Measurements from ENCODE around the gene LEAP2.
"Not testable (repeated sequence)": the region's sequence is repeated elsewhere in the genome, so short reads cannot be mapped to it uniquely, and the experiment has no call there.

Gene LEAP2

DNA sequence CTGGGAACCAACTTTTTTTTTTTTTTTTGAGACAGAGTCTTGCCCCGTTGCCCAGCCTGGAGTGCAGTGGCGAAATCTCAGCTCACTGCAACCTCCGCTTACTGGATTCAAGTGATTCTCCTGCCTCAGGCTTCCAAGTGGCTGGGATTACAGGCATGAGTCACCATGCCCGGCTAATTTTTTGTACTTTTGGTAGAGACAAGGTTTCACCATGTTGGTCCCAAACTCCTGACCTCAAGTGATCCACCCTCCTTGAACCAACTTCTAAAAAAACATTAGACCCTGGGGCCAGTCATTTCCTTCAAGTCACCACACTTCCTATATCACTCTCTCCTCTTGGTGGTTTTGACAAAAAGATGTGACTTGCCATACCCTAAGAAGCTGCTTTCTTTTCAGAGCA is 32.2 kb upstream of the LEAP2 start:
- no peak for DNase-seq

DNA sequence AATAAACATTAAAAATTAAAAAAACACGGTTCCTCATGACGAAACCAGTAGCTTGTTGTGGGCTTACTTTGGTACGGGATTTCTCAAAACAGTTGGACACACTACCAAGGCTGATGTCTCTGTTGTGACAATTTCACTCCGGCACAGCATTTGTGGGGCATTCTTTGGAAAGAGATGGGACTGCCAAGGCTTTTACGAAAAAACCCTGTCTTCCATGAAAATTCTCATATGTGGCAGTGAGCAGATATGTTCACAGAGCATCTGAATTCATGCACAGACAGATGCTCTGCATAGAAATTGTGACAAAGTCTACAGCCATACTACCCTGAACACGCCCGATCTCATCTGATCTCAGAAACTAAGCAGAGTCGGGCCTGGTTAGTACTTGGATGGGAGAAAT is 25.2 kb upstream of the LEAP2 start:
- no peak for DNase-seq

DNA sequence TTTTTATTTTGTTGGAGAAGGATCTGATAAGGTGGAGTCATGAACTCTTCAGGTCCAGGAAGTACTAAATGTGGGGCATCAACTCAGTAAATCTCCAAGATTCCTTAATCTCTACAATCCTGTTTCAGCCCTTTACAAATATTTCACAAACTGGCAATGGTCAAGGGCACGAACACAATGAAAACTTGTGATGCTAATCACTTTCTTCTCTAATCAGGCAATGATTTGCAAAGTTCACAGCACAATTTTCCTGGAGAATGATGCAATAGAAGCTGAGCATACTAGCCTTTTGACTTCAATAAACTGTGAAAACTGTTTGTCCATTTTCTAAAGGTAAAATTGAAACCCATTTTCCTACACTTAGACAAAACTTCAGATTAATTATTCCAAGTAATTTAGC is 24.1 kb upstream of the LEAP2 start:
- no peak for DNase-seq

DNA sequence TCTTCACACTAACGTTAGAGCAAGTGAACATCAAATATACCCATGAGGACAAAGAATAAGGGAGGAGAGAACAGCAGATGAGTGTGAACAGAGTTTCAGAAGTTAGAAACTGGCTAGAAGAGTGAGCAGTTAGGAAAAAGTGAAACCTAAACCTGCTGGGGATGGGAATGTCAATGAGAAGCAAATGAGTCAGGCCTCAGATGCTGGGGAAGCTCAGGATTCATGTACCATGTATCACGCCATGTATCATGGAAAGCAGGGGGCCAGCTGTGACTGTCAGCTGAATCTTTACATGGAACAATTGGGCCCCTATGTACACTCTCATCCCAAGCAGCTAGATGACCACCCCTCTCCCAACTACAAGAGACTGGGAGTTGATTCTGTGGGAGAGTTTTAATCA is 23.4 kb upstream of the LEAP2 start:
- DNase-seq = no peak

DNA sequence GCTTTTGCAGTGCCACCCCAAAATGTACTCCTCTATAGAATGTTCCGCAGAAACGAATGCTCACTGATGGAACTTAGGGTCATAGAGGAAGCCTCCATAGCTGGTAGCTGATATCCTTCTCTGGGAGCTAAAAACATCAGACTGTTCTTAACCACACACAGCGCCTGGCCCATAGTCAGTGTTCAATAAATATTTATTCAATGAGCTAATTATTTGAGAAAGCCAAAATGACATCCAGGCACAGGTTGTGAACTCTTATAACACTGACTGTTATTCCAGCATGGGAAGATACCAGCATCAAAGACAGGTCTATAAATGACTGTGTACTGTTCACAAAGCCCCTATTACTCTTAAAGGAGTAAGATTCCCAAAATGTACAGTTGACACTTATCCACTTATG is 20.1 kb upstream of the LEAP2 start:
- no peak for DNase-seq

DNA sequence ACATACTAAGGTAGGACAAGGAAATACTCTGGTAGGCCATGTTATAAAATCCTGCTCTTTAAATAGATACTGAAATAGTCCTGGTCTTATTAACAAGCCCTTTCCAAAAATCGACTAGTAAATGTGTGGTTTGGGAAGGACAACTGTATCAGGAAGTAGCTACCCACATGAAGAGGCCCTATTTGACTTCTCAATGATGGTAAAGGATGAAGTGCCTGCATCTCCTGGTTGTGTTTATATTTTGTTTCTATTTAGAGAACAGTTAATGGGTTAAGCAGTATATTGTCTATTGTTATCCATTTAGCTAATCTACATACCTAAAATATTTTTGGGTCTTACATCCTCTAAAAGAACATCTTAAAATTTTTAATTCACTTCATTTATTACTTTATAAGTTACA is 19.7 kb upstream of the LEAP2 start:
- DNase-seq = no peak

DNA sequence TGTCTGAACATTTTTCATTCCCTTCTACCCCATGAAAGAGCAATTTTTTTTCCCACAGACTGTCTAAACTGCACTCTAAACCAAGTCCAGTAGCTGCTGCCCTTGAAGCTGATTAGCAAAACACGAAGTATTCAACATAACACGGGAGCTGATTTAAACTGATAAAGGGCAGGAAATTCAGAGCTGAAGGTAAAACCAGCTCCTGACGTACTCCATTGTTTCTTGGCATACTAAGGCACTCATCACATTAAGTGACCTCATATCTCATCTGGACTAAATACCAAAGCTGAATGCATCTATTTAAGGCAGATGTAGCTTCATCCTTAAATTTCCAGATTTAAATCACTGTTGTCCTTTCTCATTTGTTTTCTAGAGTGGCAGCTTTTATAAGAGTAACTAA is 19.2 kb upstream of the LEAP2 start:
- no peak for DNase-seq

DNA sequence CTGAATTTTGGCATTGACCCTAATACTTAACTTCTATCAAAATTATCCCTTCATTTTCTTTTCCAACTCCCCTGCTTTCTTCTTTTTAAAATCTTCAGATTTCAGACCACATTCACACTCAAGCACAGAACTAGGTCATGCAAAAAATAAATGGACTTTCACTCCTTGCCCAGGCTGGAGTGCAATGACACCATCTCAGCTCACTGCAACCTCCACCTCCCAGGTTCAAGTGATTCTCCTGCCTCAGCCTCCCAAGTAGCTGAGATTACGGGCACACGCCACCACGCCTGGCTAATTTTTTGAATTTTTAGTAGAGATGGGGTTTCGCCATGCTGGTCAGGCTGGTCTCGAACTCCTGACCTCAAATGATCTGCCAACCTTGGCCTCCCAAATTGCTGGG is 18.5 kb upstream of the LEAP2 start:
- not testable (repeated sequence) for DNase-seq

DNA sequence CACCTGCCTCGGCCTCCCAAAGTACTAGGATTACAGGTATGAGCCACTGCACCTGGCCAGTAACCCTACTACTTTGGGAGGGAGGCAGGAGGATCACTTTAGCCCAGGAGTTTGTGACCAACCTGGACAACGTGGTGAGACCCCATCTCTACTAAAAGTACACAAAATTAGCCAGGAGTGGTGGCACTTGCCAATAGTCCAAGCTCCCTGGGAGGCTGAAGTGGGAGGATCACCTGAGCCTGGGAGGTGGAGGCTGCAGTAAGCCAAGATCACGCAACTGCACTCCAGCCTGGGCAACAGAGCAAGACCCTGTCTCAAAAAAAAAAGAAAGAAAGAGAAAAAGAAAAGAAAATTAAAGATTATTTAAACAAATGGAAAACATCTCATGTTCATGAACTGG is 17.5 kb upstream of the LEAP2 start:
- no peak for DNase-seq

DNA sequence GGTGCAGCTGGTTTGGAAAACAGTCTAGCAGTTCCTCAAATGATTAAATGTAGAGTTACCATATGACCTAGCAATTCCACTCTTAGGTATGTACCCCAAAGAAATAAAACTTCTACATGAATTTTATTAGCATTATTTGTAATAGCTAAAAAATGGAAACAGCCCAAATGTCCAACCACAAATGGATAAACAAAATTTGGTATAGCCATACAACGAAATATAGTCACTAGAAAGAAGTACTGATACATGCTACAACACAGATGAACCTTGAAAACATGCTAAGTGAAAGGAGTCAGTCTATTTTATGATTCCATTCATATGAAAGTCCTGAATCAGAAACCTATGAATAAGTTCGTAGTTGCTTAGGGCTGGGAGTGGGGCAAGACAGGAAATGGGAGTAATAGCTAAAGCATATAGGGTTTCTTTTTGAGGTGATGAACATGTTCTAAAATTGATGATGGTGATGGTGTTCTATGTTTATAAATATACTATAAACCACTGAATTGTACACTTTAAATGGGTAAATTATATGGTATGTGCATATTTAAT is 13.5 kb upstream of the LEAP2 start:
- DNase-seq = no peak

DNA sequence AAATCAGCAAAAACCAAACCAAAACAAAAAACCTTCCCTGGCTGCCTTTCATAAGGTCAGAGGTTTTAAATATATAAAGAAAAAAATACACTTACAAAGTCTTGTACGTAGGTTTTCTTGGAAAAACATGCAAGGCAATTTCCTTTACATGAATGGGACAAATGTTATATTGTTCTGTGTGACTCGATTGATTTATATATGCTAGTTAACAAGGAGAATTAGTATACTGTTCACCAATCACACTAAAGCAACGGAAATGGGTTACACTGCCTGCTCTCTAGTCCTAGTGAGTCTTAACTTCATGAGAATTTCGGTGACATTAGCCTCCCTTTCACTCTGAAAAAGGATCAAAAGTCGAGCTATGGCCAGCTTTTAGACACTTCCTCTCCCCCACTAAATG is 12.7 kb upstream of the LEAP2 start:
- DNase-seq = no peak

DNA sequence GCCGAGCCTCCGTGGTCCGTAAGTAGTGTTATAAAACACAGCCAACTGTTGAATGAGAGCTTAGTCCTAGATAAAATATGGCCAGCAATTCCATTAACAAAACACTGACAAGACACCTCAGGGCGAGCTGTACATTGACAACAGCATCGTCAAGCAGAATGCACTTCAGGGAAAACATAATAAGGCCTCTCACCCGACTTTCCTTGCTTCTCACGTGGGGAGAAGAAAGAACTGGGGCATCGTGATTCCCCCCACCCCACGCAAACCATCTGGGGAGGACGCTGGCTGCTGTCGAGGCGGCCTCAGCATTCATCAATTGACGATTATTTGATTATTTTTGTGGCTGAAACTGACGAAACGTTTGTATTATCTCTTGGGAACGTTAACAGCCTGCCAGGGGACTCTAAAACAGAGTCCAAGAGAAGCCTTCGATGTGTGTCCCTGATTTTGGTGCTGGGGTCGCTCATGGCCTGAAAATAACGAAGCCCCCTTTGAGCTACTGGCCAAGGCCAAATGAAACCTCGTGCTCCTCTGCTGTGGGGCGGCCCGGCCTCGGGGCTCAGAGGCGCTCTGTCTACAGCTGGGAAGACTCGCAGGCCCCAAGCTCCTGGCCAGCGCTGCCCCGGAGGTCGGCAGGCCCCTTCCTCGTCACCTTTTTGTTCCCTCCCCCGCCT is 7.7 kb upstream of the LEAP2 start:
- DNase-seq = no peak

DNA sequence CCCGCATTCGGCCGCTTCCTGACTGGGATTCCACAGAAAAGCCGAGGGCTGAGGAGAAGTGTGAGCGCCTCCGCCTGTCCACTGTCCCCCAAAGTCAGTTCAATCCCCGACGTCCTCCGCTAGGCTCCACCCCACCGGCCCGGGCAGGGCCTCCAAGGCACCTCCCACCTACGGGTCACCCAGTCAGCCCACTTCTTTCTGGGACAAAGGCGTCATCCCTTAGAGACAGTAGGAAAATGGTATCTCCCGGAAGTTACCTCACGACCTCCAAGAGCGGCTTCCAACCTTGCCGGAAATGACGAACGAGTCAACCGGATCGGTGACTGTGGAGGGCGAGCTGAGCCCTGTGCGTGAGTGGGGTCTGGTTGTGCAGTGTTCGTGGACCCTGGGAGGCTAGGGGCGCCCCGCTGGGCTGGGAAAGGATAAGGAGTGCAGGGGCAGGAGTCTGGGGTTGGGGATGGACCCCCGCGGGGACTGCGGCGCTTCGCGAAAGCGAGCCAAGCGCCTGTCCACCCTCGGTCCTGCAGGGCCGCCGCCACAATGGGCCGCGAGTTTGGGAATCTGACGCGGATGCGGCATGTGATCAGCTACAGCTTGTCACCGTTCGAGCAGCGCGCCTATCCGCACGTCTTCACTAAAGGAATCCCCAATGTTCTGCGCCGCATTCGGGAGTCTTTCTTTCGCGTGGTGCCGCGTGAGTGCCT is 7.0 kb upstream of the LEAP2 start, which contains the start of the genes GDF9 and UQCRQ:
TSS of gene GDF9 (minus strand) at position 128 of the 704 bp plus-strand sequence. CDS start 1,936 bp downstream, outside the sequence.
TSS of gene UQCRQ (plus strand) at position 301 of the 704 bp plus-strand sequence. CDS start at position 541, 240 bp downstream.
- DNase-seq = peak; percentile 90

DNA sequence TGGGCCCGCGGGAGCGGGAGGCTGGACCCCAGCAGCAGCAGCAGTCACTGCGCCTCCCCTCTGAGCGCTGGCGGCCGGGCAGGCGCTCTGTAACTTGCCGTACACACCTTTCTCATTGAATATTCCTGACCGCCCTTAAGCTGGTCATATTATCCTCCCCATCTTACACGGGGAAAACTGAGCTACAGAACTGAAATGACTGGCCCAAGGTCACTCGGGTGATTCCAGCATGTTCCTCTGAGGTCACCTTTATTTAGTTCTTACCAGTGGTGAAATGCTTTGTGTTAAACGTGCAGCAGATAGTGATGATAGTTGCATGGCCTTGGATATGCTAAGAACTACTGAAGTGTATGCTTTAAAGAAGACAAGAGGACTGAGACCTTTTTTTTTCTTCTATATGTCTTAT is 6.4 kb upstream of the LEAP2 start:
- no peak for DNase-seq

DNA sequence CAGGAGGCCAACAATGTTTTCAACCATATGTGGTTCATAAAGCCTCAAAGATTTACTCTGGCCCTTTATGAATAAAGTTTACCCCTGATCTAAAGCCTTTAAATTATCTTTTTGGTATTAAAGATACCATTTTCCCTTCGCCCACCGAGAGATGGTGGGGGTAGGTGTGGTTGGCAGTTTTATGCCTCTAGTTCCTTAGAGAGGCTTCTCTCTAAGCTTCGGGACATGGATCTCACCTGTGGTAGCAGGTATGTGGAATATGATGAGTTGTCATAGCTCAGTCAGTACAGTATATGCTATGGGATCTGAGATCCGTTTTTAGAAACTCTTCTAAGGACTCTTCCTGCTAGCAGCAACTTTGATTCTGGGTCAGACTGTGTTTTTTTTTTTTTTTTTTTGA is 4.7 kb upstream of the LEAP2 start:
- no peak for DNase-seq

DNA sequence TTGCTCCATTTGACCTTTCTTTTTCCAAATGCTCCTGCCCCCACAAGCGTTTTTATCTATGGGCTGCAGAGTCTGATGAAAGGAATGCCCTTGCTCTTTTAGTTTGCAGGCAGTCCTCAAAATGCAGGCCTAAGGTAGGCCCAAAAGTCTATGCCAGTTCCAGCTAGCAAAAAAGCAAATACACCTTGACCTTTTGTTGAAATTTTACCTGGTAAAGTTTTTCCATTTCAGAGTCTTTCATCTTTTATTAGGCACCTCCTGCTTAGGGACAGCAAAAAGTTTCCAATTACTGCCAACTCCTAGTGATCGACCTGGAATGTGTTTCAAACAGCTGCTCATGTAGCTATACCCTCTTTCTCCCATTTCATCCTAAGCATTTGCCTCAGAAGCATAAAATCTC is 2.7 kb upstream of the LEAP2 start:
- DNase-seq = no peak

DNA sequence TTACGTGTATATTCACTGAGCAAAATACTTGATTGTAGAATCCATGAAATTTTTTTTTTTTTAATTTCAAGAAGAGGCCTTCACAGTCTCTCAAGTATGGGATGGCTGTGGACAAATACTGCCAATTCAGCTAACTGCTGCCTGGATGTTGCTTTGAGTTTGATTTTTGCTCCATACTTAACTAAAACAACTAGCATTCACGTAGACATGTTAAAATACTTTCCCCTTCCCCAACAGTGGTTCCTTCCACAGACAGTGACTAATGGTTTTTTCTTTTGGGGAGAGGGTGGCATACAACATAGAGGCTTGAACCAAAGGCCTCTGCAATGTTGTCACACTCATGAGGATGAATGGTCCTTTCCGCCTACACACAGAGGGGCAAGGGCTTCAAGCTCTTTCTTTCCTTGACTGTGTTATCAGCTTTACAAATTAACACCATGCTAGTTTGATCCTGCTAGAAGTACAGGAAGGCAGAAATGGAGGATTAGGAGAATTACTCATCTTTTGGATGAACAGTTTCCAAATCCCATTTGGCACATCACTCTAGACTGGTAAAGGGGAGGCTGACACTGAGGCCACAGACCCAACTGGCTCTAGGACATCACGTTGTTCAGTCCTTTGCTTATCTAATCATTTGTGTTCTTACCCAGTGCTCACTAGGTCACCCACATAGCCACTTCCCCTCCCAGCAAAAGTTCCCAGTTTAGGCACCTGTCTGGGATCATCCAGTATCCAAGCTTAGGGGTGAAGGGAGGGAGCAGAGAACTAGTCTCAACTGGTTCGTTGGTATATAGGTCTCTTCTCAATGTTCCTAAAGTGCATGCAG is 1.8 kb upstream of the LEAP2 start:
- no peak for DNase-seq

DNA sequence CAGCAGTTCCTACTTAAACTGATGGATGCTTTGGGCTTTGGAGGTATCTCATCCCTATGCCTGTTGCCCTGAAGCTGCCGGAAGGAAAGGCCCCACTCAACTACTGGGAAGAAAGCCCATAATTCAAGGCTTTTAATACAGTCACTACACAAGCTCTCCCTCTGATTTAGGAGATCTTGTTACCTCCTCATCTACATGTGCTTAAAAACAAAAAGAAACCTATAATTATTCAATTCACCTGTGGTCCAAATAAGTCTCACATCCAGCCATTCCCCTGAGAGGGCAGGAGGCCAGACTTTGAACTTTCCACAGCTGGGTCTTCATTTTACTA is 715 bp upstream of the LEAP2 start:
- no peak for DNase-seq

DNA sequence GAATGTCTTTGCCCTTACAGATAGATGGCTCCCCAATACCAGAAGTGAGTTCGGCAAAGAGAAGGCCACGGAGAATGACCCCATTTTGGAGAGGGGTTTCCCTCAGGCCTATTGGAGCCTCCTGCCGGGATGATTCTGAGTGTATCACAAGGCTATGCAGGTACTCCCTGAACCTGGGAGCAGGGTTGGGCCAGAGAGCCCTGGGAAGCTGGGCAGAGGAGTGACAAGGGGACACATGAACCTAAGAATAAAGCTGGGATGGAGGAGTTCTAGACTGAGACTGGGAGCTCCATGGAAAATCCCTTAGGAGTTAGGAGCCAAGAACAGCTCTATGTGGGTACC is 433 bp downstream of the LEAP2 start:
- no peak for DNase-seq

DNA sequence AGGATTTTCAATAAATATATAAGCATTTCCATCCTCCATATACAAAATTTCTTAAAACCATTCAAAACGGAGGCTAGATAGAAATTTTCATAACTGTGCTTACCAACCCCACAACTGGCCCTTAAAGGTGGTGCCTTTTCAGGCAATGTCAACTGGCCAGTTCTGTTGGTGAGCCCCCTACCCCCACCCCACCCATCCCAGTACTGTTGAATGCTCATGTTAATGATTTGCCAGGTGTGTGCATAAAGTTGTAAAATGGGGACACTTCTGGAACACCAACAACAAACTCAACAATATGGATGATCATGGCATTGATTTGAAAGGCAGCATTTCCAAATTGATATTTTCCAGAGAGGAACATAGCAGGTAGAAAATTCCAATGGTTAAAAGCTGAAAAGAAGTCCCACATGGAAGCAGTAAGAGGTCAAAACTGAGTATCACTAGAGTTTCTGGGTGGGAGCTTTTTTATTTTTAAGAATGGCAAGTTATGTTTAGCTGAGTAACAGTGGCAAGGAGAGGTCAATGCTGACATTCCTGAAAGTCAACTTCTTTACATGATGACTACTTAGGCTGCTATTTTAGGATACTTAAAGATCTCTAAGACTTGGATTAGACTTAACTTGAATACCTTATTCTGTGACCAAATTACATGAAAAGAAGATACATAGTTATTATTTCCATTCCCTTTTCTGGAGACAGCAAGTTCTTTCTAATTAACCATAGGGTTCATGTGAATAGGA is 2.7 kb downstream of the LEAP2 start:
- DNase-seq = no peak

DNA sequence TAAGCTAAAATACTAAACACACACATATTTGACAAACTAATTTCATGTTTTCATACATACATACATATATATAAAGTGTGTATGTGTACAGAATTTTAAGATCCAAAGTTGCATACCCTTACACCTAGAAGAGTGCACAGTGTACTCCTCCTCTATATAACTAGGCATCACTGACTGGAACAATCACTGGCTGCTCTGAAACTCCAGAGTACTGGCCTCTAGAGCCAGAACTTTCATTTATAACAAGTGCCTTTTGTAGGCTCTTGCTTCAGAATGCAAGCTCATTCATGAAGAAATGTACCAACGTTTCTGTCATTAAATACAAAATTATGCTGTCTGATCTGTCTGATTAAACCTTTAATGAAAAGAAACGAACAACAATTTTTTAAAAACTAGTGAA is 4.0 kb downstream of the LEAP2 start:
- DNase-seq = no peak

DNA sequence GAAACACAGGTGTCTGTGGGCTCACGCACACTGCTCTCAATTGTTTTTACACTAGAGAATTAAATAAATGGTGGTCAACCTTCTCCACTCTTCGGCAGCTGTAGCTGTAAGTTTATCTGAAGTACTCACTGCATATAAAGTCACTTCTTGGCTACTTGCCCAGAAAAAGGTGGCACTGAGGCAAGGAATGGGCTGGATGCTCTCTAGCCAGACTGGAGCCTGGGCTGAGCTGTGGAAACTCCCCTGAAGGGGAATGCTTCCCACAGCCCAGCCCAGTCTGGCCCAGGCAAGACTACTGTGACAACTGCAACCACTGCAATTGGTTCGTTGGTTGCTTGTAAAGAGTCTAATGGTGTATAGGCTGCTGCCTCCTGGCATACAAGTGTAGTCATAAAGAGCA is 4.5 kb downstream of the LEAP2 start:
- peak; percentile 33 for DNase-seq

DNA sequence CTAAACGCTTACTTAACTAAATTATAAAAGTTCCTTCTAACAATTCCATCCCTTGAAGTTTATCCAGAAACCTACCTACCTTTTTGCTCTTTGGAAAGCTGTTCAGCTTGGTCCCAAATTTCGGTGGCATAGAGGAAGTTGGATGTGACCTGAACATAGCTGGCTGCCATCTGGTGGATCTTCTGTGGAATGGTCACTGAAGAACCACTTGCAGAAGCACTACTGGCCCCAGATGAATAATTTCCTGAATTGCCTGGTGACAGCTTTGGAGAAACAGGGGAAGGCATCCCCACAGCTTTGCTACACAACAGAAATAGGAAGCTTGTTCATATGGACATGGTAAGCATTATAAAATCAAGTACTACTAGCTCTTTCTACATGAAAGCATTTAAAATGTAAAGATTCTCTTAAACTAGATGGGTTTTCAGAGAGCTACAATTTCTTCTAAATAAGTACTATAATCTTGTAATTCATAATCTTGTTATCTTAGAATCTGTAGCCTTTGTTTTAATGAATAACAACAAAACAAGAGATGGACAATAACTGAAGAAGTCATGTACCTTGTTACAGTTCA is 9.9 kb downstream of the LEAP2 start:
- peak; percentile 27 for DNase-seq
